ENCODE measurements around the gene DEFB129.

GRCh38 chr20:214383-214782 lies 12.7 kb upstream of the DEFB129 start:
- no peak for TF ChIP-seq CTCF (IDR thresholded peaks at IDR 0.05)
- TF ChIP-seq POLR2A (IDR thresholded peaks at IDR 0.05) = no peak

Measured in adrenal gland (tissue), 5 donors.